Diencephalon (tissue), 1 donor: Measurements from ENCODE around the gene ABCB4. TPM values are rescaled to one million over a fixed set of nuclear protein-coding genes. Genes with fewer than 3 reads are reported as not detected.

Experiments
- total RNA-seq: library from RNA; depleted of rRNA; stranded (reverse); fragments of >200 nt; gene quantifications from one replicate; pipeline ENCODE4 v1.2.3, GENCODE V29; 2014

The ABCB4 gene
- total RNA-seq: 2.3 TPM

DNA sequence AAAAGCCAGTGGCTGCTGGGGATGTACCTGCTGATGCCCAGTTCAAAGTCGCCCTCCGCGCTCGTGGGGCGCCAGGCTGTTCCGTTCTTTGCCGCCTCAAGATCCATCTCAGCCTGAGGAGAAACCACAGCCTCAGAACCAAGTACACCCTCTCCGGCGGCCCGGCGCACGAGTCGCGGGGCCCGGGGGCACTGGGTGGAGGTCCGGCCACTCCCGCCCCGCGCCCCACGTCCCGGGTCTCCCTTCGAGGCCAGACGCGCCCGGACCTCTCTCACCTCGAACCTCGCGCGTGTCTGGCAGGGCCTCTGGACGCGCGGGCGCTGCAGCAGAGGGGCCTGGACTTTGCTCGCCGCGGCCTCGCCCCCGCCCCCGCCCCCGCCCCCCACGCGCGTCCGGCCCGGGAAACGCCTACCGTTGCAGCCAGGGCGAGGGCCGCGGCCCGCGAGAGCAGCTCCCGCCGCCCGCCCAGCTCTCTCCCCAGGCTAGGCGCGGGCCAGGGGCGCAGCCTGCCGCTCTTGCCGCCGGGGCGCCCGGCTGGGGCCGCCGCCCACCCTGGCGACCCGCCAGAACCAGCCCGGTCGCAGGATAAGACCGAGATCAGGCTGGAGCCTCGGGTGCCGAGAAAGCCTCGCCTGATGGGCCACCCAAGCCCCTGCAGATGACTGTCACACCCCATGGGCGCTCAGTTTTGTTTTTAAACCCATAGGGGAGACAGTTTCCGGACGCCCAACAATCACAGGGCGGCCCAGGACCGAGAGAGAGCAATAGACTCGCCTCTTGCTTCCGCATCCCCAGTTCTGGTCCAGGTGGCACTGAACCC, at the start of gene ABCB4:
TSS of gene ABCB4 (minus strand) at position 322 of the 820 bp plus-strand sequence. CDS start at position 107, 215 bp downstream.

Other genes starting within 250 kb of the ABCB4 start
- gene CROT, start 130.0 kb downstream of the ABCB4 start, total RNA-seq: 25.4 TPM
- 12.2 TPM for gene ABCB1, start 125.2 kb upstream of the ABCB4 start, total RNA-seq
- 90.2 TPM for gene RUNDC3B, start 152.7 kb upstream of the ABCB4 start, total RNA-seq